Measurements from ENCODE around the gene GP1BB.

Gene GP1BB

DNA sequence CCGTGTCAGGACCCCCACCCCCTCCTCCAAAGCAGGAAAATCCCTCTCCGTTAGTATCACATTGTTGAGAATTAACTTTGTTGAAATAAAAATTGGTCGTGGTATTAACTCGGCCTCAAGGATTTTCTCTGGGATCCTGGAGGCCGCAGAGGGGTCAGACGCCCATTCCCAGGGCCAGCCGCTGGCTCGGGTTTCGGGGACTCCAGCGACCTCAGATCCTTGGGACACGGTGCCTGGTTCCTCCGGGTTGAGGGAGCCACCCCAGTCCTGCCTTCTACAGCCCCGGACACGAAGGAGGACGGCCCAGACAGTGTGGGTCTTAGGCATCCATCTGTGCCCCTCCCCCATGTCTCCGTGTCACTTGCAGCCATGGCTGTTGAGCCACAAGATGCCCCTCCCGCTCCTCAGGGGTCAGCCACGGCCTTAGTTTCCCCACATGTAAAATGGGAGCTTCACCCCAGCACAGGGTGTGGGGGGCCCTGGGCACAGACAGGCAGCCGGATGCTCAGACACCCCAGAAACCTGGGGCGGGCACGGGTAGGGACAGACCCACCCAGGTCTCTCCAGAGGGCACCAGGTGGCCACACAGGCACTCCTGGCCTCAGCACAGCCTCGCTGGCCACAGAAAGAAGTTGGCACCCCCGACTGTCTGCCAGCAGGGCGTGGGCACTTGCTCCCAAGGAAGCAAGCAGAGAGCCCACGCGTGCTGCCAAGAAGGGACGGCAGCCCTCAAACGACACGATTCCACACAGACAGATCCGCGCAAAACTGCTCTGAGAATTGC is 15.5 kb downstream of the GP1BB start:
- Histone ChIP-seq H3K36me3 (no peaks in the 10 kb centered on the region), H3K27me3 (peaks cover 0 to 34% of the 10 kb centered on the region in 2 donors), H3K9me3 (no peaks in the 10 kb centered on the region), H3K4me1 (no peaks in the 10 kb centered on the region), H3K27ac (no peak overlapping the region), H3K4me3 (no peak overlapping the region)
- intact Hi-C loops (cut with DNase I; ENCODE audit: low total_unique reads), result no loop called here
- TF ChIP-seq, protein P1, sequence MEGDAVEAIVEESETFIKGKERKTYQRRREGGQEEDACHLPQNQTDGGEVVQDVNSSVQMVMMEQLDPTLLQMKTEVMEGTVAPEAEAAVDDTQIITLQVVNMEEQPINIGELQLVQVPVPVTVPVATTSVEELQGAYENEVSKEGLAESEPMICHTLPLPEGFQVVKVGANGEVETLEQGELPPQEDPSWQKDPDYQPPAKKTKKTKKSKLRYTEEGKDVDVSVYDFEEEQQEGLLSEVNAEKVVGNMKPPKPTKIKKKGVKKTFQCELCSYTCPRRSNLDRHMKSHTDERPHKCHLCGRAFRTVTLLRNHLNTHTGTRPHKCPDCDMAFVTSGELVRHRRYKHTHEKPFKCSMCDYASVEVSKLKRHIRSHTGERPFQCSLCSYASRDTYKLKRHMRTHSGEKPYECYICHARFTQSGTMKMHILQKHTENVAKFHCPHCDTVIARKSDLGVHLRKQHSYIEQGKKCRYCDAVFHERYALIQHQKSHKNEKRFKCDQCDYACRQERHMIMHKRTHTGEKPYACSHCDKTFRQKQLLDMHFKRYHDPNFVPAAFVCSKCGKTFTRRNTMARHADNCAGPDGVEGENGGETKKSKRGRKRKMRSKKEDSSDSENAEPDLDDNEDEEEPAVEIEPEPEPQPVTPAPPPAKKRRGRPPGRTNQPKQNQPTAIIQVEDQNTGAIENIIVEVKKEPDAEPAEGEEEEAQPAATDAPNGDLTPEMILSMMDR (IDR thresholded peaks at IDR 0.05), result no peak
- no peak for DNase-seq

DNA sequence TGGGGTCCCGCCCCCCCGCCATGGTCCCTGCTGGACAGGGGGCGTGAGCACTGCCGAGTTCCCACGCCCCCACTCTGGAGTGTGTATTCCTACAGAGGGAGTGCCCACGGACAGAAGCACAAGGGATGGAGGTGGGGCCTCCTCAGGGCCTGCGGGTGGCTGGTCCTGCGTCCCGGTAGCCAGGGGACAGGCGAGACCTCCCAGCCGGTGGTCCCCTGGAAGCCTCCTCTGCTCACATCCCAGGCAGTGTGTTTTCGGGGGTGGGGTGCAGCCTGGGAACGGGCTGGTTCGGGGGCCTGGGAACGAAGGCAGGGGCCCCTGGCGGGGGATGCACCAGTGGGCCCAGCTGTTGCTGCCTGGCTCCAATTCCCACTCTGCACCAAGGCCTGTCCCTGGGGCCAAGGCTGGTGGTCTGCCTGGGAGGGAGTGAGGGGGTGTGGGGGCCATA is 16.1 kb downstream of the GP1BB start:
- intact Hi-C loops (cut with DNase I; ENCODE audit: low total_unique reads), result no loop called here
- H3K36me3 ChIP-seq, result no peaks in the 10 kb centered on the region
- TF ChIP-seq, protein P1 (IDR thresholded peaks at IDR 0.05), result no peak
- no peak overlapping the region for H3K27ac ChIP-seq
- H3K4me3 ChIP-seq, result no peak overlapping the region
- peaks cover 0 to 34% of the 10 kb centered on the region in 2 donors for H3K27me3 ChIP-seq
- H3K9me3 ChIP-seq, result no peaks in the 10 kb centered on the region
- DNase-seq, result no peak
- H3K4me1 ChIP-seq, result no peaks in the 10 kb centered on the region

DNA sequence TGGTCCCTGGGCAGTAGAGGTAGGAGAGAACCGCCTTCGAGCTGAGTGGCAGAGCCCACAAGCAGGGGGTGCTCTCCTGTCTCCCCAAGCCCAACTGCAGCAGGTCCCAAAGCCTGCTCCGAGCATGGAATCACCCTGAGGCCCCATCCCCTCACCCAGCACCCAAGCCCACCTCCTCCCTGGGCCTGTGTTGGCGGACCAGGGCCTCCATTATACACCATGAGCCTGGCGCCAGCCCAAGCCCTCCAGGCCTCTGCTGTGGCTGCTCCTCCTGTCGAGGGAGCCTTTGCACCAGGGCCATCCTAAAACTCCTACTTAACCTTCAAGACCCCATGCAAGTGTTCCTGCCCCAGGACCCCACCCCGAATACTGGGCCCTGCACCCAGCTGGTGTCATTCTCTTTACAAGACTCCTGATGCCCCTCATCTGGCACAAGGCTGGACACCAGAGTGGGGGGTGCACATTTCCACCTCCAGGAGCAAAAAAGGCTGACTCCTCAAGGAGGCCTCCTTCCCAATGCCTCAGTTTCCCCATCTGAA is 16.6 kb downstream of the GP1BB start:
- intact Hi-C loops (cut with DNase I; ENCODE audit: low total_unique reads), result no loop called here
- TF ChIP-seq, protein P1 (IDR thresholded peaks at IDR 0.05), result no peak
- no peaks in the 10 kb centered on the region for H3K36me3 ChIP-seq
- DNase-seq, result no peak
- peaks cover 0 to 34% of the 10 kb centered on the region in 2 donors for H3K27me3 ChIP-seq
- H3K4me1 ChIP-seq, result no peaks in the 10 kb centered on the region
- H3K9me3 ChIP-seq, result no peaks in the 10 kb centered on the region
- no peak overlapping the region for H3K27ac ChIP-seq
- H3K4me3 ChIP-seq, result no peak overlapping the region

DNA sequence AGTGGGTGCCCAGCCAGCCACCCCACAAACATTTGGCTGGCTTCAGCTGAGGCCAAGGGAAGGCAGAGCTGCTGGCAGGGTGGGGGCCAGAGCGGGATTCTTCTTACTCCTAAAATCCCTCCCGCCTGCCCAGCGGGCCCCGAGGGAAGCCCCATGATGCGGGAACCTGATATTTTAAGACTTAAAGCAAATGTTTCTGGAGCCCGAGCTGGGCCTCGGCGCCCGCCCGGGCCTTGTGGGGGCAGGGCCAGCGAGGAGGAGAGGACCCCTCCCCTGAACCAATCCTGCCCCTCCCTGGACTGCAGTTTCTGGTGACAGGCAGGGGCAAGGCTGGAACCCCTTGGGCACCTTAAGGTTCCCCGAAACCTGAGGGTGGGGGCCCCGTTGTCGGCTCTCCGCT is 17.2 kb downstream of the GP1BB start:
- H3K9me3 ChIP-seq, result no peaks in the 10 kb centered on the region
- no peaks in the 10 kb centered on the region for H3K36me3 ChIP-seq
- no peak overlapping the region for H3K4me3 ChIP-seq
- TF ChIP-seq, protein P1 (IDR thresholded peaks at IDR 0.05), result no peak
- intact Hi-C loops (cut with DNase I; ENCODE audit: low total_unique reads), result no loop called here
- no peak for DNase-seq
- H3K4me1 ChIP-seq, result no peaks in the 10 kb centered on the region
- H3K27ac ChIP-seq, result no peak overlapping the region
- peaks cover 0 to 34% of the 10 kb centered on the region in 2 donors for H3K27me3 ChIP-seq

DNA sequence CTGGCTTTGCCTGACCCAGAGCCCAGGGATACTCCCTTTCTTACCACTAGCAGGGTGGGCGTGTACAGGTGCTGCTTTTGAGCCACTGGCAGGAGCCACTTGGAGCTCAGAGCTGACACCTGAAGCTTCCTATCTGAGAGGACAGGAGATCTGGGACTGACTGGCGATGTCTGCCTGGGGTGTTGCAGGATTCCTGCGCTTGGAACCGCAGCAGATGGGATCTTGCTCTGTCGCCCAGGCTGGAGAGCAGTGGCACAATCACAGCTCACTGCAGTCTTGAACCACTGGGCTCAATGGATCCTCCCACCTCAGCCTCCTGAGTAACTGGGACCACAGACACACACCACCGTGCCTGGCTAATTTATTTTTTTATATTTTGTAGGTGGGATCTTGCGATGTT is 17.7 kb downstream of the GP1BB start:
- no peaks in the 10 kb centered on the region for H3K36me3 ChIP-seq
- H3K9me3 ChIP-seq, result no peaks in the 10 kb centered on the region
- H3K27me3 ChIP-seq, result peaks cover 0 to 34% of the 10 kb centered on the region in 2 donors
- intact Hi-C loops (cut with DNase I; ENCODE audit: low total_unique reads), result no loop called here
- no peaks in the 10 kb centered on the region for H3K4me1 ChIP-seq
- H3K4me3 ChIP-seq, result no peak overlapping the region
- TF ChIP-seq, protein P1 (IDR thresholded peaks at IDR 0.05), result no peak
- no peak for DNase-seq
- no peak overlapping the region for H3K27ac ChIP-seq
